K562 (cell line): ENCODE measurements around the gene NAT8L. TPM values are rescaled to one million over a fixed set of nuclear protein-coding genes. Genes with fewer than 3 reads are reported as not detected.

Experiments
- ATAC-seq: fragments of 200-7000 bp; cut with Tn5 transposase; 3 replicates; pipeline ENCODE4 v1.9.1; 2020; ENCODE audit warnings: moderate library complexity
- BruUV-seq: library from RNA; stranded (reverse); fragments of 400-500 nt; replicated peaks from 2 replicates; lab custom pipeline; 2021; lab: Mats Ljungman, UMichigan
- CTCF ChIA-PET: fragments of 300-600 bp; formaldehyde crosslinking; extraction: SDS; loops from one replicate; lab custom pipeline; 2021; ENCODE audit warnings: low intra/inter-chr PET ratio; lab: Yijun Ruan, JAX
- POLR2A ChIA-PET: fragments of 300-600, 350-650 bp; sonication (Branson Sonifier 250); formaldehyde crosslinking; extraction: SDS; loops from one replicate; lab custom pipeline; 2021; ENCODE audit warnings: antibody characterized with exemption, inconsistent platforms; lab: Yijun Ruan, JAX
- DNase-seq, 4 experiments: peaks; one replicate each; pipeline versions ENCODE4 v3.0.0 to v3.0.0-alpha.2; 2011 to 2018; ENCODE audit warnings: low spot score in 3 of 4, mixed read lengths in 3 of 4; ENCODE audit errors: extremely low read depth in 1 of 4
- FAIRE-seq: peaks from 2 replicates; lab custom pipeline; 2011; peaks lifted over from hg19 to GRCh38; lab: Jason Lieb, UNC
- H2AFZ ChIP-seq: 2 replicates; pipeline ENCODE4 v1.6.0; 2011; ENCODE audit warnings: low read depth, low read length, control low read depth, inconsistent platforms
- H3K27ac ChIP-seq: fragments of 200-600 bp; 3 replicates; pipeline ENCODE4 v1.8.0; 2011; ENCODE audit warnings: low read depth, mild to moderate bottlenecking, control low read depth, inconsistent platforms, low read length, moderate library complexity, mixed read lengths; ENCODE audit errors: extremely low read depth
- H3K27me3 ChIP-seq, 2 experiments: fragments of 300-600 bp in 1 of 2; 2 replicates in 1 of 2; 3 replicates in 1 of 2; pipeline versions ENCODE4 v1.6.0 to v1.8.0; 2011; ENCODE audit warnings: inconsistent platforms in 2 of 2, low read length in 2 of 2, mild to moderate bottlenecking in 1 of 2, mixed read lengths in 1 of 2, moderate library complexity in 1 of 2; ENCODE audit not compliant: control insufficient read depth in 2 of 2, insufficient read depth in 2 of 2
- H3K36me3 ChIP-seq: fragments of 300-600 bp; 3 replicates; pipeline ENCODE4 v1.8.0; 2011; ENCODE audit warnings: mild to moderate bottlenecking, low read length, inconsistent platforms; ENCODE audit not compliant: control insufficient read depth, insufficient read depth
- H3K4me1 ChIP-seq, 2 experiments: fragments of 200-600 bp in 1 of 2; replicated peaks in 1 of 2; 2 replicates in 1 of 2; 3 replicates in 1 of 2; pipeline versions ENCODE4 v1.5.1 to v1.8.0; 2011; ENCODE audit warnings: inconsistent platforms in 2 of 2, low read length in 2 of 2, mild to moderate bottlenecking in 1 of 2, mixed read lengths in 1 of 2, moderate library complexity in 1 of 2; ENCODE audit not compliant: control insufficient read depth in 2 of 2, insufficient read depth in 2 of 2
- H3K4me2 ChIP-seq: 2 replicates; pipeline ENCODE4 v1.6.1; 2011; ENCODE audit warnings: low read length, control low read depth, inconsistent platforms, mixed read lengths; ENCODE audit not compliant: insufficient read depth
- H3K4me3 ChIP-seq: fragments of 200-600 bp; sonication (generic), shearing (Covaris generic); 2 replicates; pipeline ENCODE4 v1.5.1; 2016; ENCODE audit warnings: control low read depth, inconsistent platforms
- H3K79me2 ChIP-seq: fragments of 200-600 bp; 3 replicates; pipeline ENCODE4 v1.8.0; 2011; ENCODE audit warnings: low read length, inconsistent platforms; ENCODE audit not compliant: control insufficient read depth, insufficient read depth
- H3K9ac ChIP-seq, 2 experiments: 2 replicates each; pipeline versions ENCODE4 v1.6.0 to v1.6.1; 2011; ENCODE audit warnings: low read depth in 2 of 2, low read length in 2 of 2, control low read depth in 1 of 2, inconsistent platforms in 1 of 2, mild to moderate bottlenecking in 1 of 2, mixed read lengths in 1 of 2; ENCODE audit not compliant: insufficient read depth in 1 of 2
- H3K9me1 ChIP-seq: one replicate; pipeline ENCODE4 v1.6.0; 2011; ENCODE audit warnings: inconsistent platforms, mild to moderate bottlenecking, low read length, moderate library complexity; ENCODE audit not compliant: control insufficient read depth, insufficient read depth
- H3K9me3 ChIP-seq: replicated peaks from 2 replicates; pipeline ENCODE4 v1.5.1; 2011; ENCODE audit warnings: low read depth, low read length, inconsistent platforms; ENCODE audit not compliant: control insufficient read depth, insufficient read depth
- H4K20me1 ChIP-seq: replicated peaks from 2 replicates; pipeline ENCODE4 v1.6.1; 2011; ENCODE audit warnings: low read length, inconsistent platforms, mixed read lengths; ENCODE audit not compliant: control insufficient read depth, insufficient read depth
- HMGN3 ChIP-seq: IDR thresholded peaks from 2 replicates; pipeline ENCODE4 v1.6.1; 2011; ENCODE audit warnings: borderline replicate concordance, low read depth, mild to moderate bottlenecking, mixed read lengths, low read length; ENCODE audit not compliant: insufficient read length; ENCODE audit errors: extremely low read depth
- MLLT1 ChIP-seq, 2 experiments: fragments of 450-650 bp; IDR thresholded peaks; 2 replicates each; pipeline ENCODE4 v1.6.1; 2016
- NCOA1 ChIP-seq: fragments of 450-650 bp; IDR thresholded peaks from 2 replicates; pipeline ENCODE4 v1.6.1; 2016; ENCODE audit warnings: low read depth
- ZBTB33 ChIP-seq: sonication (generic); formaldehyde crosslinking; IDR thresholded peaks from 2 replicates; pipeline ENCODE4 v1.8.1; 2023; ENCODE audit warnings: mild to moderate bottlenecking, missing genetic modification reagents
- ZNF277 ChIP-seq: fragments of 250-450 bp; sonication (Bioruptor Pico); IDR thresholded peaks from 2 replicates; pipeline ENCODE4 v1.8.0; 2022; ENCODE audit warnings: inconsistent platforms, mild to moderate bottlenecking, moderate library complexity, borderline replicate concordance
- WGBS: fragments of 100-300 bp; shearing (Covaris generic); methylation state at CpG from one replicate; pipeline ENCODE4 v1.1.6; 2016; ENCODE audit warnings: low coverage, mixed read lengths; ENCODE audit not compliant: insufficient coverage; ENCODE audit errors: missing lambda C conversion rate; 5-methylcytosine and 5-hydroxymethylcytosine counted together
- in situ Hi-C: fragments of 300-500 bp; cut with MboI; formaldehyde crosslinking; loops from 4 replicates; pipeline ENCODE4 v1.15.0; 2018; ENCODE audit warnings: inconsistent platforms, mixed read lengths
- intact Hi-C: fragments of 100-400 bp; cut with micrococcal nuclease; formaldehyde crosslinking; loops from 2 replicates; pipeline ENCODE4 v1.14.2; 2022
- polyA plus RNA-seq, 8 experiments: library from polyadenylated mRNA; depleted of rRNA in 4 of 8; stranded (reverse) in 5 of 8; unstranded in 3 of 8; fragments of >200 nt; fragmentation: Nextera tagmentation in 2 of 8; fragmentation: Illumina TruSeq in 1 of 8; extraction: Ambion mirVana in 2 of 8; extraction: Trizol in 1 of 8; gene quantifications; 2 replicates each; pipeline versions ENCODE4 v1.2.1 to v1.2.3, GENCODE V29; 2011 to 2014; ENCODE audit warnings: inconsistent platforms in 1 of 8, missing spikeins in 1 of 8
- total RNA-seq, 7 experiments: library from RNA; depleted of rRNA in 6 of 7; stranded (reverse); fragments of >200 nt in 6 of 7; fragmentation: Illumina TruSeq in 2 of 7; extraction: Trizol in 2 of 7; gene quantifications; 2 replicates each; pipeline versions ENCODE4 v1.2.1 to v1.2.3, GENCODE V29; 2011 to 2021; ENCODE audit warnings: low replicate concordance in 1 of 7

The NAT8L gene
- total and polyA plus RNA-seq, 9 of the 15 experiments (the other 6 are each of a cell fraction or from before 2014, with no cell fraction given) = 0.06 to 11.0 (median 1.5) TPM

GRCh38 chr4:2061186-2062131 is 2.3 kb downstream of the NAT8L start:
- intact Hi-C loops = no loop called here
- TF ChIP-seq HMGN3 = peak; percentile 40
- TF ChIP-seq ZNF277 (CRISPR knock-in tag) = no peak
- no peak for TF ChIP-seq NCOA1
- no peak for TF ChIP-seq MLLT1 (IDR thresholded peaks at IDR 0.05)
- TF ChIP-seq ZBTB33 (CRISPR knock-in tag) = peak; percentile 99
- Histone ChIP-seq H3K9me3 (no peaks in the 10 kb centered on the region), H3K4me3 (no peak overlapping the region), H3K27me3 (no peaks in the 10 kb centered on the region), H3K4me1 (peaks cover 2 to 70% of the 10 kb centered on the region in 2 experiments; a peak in 3 of 5 replicates), H3K9me1 (no peaks in the 10 kb centered on the region), H3K4me2 (no peak overlapping the region), H3K36me3 (peaks cover 3% of the 10 kb centered on the region; the same call in 1 of the 3 replicates), H3K9ac (peak overlapping the region in 1 of 2 experiments; percentile 28; a peak in 2 of 4 replicates), H4K20me1 (no peaks in the 10 kb centered on the region), H2AFZ (no peak overlapping the region), H3K79me2 (no peaks in the 10 kb centered on the region), H3K27ac (no peak overlapping the region)
- FAIRE-seq (no peak), ATAC-seq (no peak), DNase-seq (no peak)
- BruUV-seq = TSS peak; percentile 35
- POLR2A ChIA-PET = interaction anchor here (0.6 to 1.9 kb wide), 5 partner anchors 9 to 408 kb away, joined by 3 to 9 read pairs (median 3); partner anchors contain the start of gene RNF4
- CTCF ChIA-PET = no interaction called here
- in situ Hi-C loops = no loop called here
- 79% methylated on average over 22 of the region's 42 CpGs for WGBS
